ENCODE data around the gene DDA1.
"Not testable (repeated sequence)": the region's sequence is repeated elsewhere in the genome, so short reads cannot be mapped to it uniquely, and the experiment has no call there.

Gene DDA1

DNA sequence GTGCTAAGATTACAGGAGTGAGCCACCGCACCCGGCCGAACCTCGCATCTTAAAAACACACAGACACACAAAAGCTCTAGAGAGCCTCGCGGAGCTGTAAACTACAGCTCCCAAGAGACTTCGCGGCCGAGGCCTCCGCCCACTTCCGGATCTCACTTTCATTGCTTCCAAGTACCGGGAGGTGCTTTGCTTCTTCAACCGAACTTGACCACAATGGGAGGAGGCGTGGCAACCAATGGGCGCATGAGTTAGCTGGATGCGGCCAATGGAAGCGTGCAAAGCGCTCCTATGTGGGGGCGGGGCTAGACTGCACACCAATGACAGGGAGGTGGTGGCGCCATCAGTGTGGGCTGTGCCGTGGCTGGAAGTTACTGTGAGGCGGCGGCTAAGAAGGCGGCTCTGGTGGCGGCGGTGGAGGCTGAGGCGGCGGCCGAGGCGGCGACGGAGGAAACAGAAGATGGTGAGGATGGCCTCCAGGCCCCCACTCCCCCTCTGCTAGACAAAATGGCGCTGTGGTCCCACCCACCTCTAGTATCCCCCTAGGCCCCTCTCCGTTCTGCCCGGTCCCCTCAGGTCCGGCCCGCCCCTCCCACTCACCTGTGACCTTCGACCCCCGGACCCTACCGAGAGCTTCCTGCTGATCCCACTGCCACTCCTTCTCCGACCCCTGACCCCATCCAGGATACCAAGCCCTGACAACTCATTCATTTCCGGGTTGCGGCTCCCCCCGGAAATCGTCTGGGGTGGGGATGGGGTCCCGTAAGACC is at the start of gene DDA1:
Gene DDA1 (plus strand): TSS at position 366 of the 767 bp plus-strand sequence. CDS start 92 bp downstream, at position 458.
- peak; percentile 99 for DNase-seq (ENCODE audit: low read depth)

DNA sequence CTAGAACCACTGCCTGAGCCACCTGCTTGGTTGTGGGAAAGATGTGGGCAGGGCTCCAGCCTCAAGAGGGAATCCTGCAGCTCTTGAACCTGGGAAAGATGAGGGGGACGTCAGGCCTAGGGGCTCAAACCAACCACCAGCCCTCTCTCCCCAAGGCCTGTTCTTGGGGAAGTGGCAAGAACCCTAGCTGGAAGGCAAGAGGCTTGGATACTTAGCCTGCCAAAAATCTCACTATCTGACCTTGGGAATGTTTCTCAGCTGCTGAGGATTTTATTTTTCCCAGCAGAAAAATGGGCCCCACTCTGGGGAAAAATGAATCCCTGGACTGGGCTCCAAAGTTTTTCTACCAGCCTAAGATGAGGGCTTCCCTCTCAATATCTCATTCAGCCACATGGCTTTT is 49.4 kb upstream of the DDA1 start:
- DNase-seq (ENCODE audit: low read depth) = no peak

- DNase-seq (ENCODE audit: low read depth) = no peak
Measured at GRCh38 chr19:17260842-17261325, 48.5 kb upstream of the DDA1 start.

- no peak for DNase-seq (ENCODE audit: low read depth)
Measured at GRCh38 chr19:17262557-17262956, 46.8 kb upstream of the DDA1 start.

DNA sequence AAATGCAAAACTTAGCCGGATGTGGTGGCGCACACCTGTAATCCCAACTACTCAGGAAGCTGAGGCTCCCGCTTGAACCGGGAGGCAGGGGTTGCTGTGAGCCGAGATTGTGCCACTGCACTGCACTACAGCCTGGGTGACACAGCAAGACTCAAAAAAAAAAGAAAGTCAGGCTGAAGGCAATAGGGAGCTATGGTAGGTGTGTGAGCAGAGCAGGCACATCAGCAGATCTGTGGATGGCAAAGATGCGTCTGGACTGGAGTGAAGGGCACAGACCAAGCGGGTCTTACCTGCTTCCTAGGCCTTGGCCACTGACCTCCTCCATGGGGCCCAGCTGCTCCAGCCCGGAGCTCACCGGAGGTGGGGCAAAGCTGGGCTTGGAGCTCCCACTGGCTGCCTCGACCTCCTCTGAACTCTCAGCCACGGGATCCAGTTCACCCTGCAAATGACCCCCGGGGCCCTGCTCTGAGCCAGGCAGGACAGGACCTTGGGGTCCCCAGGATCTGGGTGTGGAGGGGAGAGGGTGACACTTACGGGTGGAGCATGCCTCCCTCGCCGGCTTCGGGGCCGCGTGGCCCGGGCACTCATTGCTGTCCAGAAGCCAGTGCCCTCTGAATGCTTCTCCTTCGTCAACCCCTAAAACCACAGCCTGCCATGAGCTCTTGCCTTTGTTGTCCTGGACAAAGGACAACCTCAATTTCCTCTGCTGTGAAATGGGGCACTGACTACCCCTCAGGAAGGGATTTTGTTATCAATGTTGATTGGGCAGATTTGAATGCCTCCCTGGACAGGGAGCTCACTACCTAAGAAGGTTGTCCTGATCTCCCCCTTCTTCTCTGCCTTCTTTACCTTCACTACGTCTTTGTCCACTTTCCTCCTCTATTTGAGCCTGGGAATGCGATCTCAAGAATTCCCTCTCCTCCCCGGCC is 45.4 kb upstream of the DDA1 start:
- no peak for DNase-seq (ENCODE audit: low read depth)

GRCh38 chr19:17264641-17264979 is 44.8 kb upstream of the DDA1 start, which contains the start of gene USHBP1:
Gene USHBP1 (minus strand): TSS chr19:17264745. CDS start chr19:17264299, 446 bp downstream.
- no peak for DNase-seq (ENCODE audit: low read depth)

DNA sequence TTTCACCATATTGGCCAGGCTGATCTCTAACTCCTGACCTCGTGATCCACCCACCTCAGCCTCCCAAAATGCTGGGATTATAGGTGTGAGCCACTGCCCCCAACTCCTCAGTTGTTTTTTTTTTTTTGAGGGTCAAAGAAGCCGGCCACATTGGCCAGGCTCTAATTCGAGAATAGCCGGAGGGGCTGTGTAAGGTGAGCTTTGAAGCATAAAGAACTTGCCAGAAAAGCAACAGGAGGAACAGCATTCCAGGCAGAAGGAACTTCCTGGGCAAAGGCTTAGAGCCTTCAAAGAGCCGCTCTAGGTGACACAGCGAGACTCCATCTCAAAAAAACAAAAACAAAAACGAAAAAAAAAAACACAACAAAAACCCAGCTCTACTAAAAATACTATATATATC is 43.3 kb upstream of the DDA1 start:
- DNase-seq (ENCODE audit: low read depth) = no peak

DNA sequence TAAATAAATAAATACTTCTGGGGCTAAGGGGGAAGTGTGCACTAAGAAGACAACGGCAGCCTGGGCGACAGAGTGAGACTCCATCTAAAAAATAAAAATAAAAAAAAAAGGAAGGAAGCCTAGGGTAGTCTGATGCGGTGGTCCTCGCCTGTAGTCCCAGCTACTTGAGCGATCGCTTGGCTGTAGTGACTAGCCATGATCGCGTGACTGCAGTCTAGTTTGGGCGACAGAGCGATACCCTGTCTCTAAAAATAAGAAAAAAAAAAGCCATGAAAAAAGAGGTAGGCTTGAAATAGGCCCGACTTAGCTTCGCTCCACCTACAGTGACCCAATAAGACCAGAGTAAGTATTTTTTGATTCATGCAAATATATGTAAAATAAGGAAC is 42.8 kb upstream of the DDA1 start:
- DNase-seq (ENCODE audit: low read depth) = no peak

DNA sequence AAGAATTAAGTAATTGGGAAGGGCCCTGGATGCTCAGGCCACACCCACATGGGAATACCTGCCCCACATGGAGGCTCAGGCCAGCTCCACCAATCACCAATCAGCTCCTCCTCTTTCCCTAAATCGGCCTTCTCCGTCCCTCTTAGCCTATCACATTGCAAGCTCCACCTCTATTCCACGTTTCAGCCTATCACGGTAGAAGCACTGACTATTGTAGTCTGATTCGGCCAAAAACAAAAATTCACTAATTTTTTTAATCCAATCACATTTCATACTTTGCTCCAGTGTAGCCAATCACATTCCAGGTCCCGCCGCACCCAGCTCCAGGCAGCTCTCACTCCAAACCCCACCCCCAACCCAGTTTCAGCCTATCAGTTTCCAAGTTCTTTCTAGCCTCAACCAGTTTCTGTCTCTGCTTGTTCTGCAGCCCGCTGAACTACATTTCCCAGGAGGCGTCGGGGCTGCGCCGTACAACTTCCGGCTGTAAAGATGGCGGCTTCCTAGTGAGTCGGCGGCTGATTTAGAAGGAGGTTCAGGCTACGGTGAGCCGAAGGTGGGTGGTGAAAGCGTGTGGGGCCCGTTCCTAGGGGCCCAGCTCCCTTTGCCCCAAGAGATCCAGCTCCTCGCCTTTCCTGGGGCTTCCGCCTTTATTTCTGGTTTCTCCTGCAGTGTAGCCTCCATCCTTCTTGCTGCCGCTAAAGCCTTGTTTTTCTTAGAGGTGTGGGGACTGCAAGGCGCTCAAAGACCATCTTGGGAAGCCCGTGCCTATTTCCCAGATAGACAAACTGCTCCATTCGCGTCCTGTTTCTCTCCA is 42.2 kb upstream of the DDA1 start, which contains the start of gene BABAM1:
Gene BABAM1 (plus strand): TSS at position 469 of the 814 bp plus-strand sequence. CDS start 1,364 bp downstream, outside the sequence.
- DNase-seq (ENCODE audit: low read depth) = peak; percentile 99

DNA sequence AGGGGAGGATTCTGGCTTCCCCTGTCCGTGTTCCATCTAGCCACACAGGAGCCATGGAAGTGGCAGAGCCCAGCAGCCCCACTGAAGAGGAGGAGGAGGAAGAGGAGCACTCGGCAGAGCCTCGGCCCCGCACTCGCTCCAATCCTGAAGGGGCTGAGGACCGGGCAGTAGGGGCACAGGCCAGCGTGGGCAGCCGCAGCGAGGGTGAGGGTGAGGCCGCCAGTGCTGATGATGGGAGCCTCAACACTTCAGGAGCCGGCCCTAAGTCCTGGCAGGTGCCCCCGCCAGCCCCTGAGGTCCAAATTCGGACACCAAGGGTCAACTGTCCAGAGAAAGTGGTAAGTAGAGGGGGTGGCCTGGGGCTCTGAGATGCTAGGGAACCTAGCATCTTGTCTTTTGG is 40.6 kb upstream of the DDA1 start:
- DNase-seq (ENCODE audit: low read depth) = no peak

DNA sequence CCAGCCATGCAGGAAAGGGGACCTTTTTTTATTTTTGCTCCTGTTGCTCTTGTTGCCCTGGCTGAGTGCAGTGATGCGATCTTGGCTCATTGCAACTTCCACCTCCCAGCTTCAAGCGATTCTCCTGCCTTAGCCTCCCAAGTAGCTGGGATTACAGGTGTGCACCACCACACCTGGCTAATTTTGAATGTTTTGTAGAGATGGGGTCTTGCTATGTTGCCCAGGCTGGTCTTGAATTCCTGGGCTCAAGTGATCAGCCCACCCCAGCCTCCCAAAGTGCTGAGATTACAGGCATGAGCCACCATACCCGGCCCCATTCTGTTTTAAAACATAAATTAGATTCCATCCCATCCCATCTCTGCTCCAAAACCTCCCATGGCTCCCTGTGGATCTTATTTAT is 34.5 kb upstream of the DDA1 start:
- DNase-seq (ENCODE audit: low read depth) = not testable (repeated sequence)

DNA sequence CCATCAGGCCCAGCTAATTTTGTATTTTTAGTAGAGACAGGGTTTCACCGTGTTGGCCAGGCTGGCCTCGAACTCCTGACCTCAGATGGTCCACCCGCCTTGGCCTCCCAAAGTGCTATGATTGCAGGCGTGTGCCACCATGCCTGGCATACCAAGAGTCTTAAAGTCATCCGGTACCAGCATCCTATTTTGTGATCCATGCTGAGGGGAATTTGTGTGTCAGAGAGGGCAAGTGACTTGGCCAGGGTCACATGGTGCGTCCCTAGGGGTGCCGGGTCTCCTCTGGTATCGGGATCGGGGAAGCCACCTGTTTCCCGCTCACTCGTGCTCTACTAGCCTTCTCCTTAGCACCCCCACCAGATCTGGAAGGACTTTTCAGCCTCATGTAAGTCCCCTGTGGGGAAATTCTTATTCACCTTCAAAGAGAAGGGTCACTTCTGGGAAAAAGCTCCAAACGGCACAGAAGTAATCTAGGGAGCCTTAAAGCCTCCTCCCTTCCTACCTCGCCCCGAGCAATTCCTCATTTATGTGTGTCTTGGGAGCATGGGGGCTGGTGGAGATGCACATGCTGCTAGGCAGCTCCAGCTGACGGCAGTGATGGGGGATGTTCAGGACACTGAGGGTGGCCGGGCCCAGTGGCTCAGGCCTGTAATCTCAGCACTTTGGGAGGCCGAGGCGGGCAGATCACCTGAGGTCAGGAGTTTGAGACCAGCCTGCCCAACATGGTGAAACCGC is 33.8 kb upstream of the DDA1 start:
- no peak for DNase-seq (ENCODE audit: low read depth)

DNA sequence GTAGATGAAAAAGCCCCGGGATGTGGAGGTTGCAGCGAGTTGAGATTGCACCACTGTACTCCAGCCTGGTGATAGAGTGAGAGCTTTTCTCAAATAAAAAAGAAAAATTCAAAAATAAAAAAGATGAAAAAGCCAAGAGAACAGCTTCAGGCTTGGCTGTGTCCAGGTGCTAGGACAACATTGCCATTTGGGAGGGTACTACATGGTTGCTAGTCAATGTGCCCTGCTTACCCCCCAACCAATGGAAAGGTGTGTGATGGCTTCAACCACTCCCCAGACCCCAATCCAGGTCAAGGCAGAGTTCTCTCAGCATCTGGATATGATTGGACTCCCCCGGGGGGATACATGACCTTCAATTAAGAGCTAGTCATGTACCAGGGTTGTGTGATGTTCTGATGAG is 29.9 kb upstream of the DDA1 start:
- DNase-seq (ENCODE audit: low read depth) = no peak

GRCh38 chr19:17281391-17282304 is 27.7 kb upstream of the DDA1 start, which contains the start of gene ANKLE1:
Gene ANKLE1 (plus strand): TSS chr19:17281901. CDS start chr19:17281921, 20 bp downstream.
- DNase-seq (ENCODE audit: low read depth) = no peak

- no peak for DNase-seq (ENCODE audit: low read depth)
Measured at GRCh38 chr19:17282488-17283125, 26.8 kb upstream of the DDA1 start.

DNA sequence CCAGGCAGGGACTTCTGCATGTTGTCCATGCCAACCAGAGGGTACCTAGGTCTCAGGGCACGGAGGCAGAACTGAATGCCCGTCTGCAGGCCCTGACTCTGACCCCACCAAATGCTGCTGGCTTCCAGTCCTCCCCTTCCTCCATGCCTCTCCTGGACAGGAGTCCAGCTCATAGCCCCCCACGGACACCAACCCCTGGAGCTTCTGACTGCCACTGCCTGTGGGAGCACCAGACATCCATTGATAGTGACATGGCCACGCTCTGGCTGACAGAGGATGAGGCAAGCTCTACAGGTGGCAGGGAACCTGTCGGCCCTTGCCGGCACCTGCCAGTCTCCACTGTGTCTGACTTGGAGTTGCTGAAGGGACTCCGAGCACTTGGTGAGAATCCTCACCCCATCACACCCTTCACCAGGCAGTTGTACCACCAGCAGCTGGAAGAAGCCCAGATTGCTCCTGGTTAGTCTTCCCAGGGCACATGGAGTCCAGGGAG is 25.8 kb upstream of the DDA1 start:
- no peak for DNase-seq (ENCODE audit: low read depth)

DNA sequence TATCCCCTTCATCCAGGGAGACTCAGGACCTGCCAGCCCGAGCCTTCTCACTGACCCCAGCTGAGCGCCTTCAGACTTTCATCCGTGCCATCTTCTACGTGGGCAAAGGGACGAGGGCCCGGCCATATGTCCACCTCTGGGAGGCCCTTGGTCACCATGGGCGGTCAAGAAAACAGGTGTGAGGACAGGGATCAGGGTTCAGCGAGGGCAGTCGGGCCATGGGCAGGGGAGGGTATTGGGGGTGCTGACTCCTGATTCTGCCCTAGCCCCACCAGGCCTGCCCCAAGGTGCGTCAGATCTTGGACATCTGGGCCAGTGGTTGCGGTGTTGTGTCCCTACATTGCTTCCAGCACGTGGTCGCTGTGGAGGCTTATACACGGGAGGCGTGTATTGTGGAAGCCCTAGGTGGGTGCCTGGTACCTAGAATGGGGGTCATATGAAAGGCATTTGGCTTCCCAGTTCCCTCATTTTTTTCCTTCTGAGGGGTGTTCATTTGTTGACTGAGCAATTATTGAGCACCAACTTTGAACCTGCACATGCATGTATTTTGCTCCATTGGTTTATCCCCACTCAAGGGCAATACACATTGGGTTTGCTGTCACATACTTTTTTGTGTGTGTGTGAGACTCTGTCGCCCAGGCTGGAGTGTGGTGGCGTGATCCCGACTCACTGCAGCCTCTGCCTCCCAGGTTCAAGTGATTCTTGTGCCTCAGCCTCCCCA is 23.8 kb upstream of the DDA1 start:
- no peak for DNase-seq (ENCODE audit: low read depth)

DNA sequence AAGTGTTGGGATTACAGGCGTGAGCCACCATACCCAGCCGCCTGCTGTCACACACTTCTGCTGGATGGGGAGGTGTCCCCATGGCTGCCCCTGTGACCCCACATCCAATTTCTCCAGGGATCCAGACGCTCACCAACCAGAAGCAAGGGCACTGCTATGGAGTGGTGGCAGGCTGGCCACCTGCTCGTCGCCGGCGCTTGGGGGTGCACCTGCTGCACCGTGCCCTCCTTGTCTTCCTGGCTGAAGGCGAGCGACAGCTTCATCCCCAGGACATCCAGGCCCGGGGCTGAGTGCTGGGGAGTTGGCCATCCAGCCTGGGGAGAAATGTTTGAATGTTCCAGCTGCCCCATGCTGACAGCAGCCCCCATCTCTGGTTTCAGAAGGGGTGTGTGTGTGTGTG is 23.1 kb upstream of the DDA1 start:
- no peak for DNase-seq (ENCODE audit: low read depth)

DNA sequence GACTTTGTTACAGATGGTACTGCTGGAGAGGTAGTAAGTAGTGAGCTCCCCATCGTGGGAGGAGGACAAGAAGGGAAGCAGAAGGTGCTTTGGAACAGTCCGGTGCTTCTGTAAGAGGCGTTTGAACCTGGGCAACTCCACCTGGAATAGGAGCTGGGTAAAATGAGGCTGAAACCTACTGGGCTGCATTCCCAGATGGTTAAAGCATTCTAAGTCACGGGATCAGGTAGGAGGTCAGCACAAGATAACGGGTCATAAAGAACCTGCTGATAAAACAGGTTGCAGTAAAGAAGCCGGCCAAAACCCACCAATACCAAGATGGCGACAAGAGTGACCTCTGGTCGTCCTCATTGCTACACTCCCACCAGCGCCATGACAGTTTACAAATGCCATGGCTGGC is 22.6 kb upstream of the DDA1 start:
- no peak for DNase-seq (ENCODE audit: low read depth)
